Lung (tissue), 12 donors: ENCODE measurements around the gene ARMC5. TPM values are rescaled to one million over a fixed set of nuclear protein-coding genes. Genes with fewer than 3 reads are reported as not detected.

Experiments used
- ATAC-seq: fragments of 200-7000 bp; cut with Tn5 transposase; one replicate; pipeline ENCODE4 v1.9.1; 2020; ENCODE audit warnings: moderate number of reproducible peaks; ENCODE audit not compliant: insufficient read depth, low FRiP score
- DNase-seq, 3 donors: peaks; one replicate each; pipeline ENCODE4 v3.0.0-alpha.2; 2013 to 2017
- H3K27ac ChIP-seq, 2 donors: one replicate each; pipeline ENCODE4 v1.5.1; 2013; ENCODE audit warnings: mild to moderate bottlenecking in 2 of 2, moderate library complexity in 2 of 2, control low read depth in 1 of 2, inconsistent platforms in 1 of 2, low read depth in 1 of 2, low read length in 1 of 2
- H3K27me3 ChIP-seq, 3 donors: one replicate each; pipeline ENCODE4 v1.5.1; 2013; ENCODE audit warnings: low read length in 2 of 3; ENCODE audit not compliant: control insufficient read depth in 3 of 3, insufficient read depth in 3 of 3
- H3K36me3 ChIP-seq, 4 donors: one replicate each; pipeline ENCODE4 v1.5.1; 2013; ENCODE audit warnings: low read length in 4 of 4, mild to moderate bottlenecking in 1 of 4, moderate library complexity in 1 of 4; ENCODE audit not compliant: control insufficient read depth in 4 of 4, insufficient read depth in 4 of 4
- H3K4me1 ChIP-seq, 5 donors: one replicate each; pipeline ENCODE4 v1.5.1; 2013; ENCODE audit warnings: low read length in 5 of 5, mild to moderate bottlenecking in 2 of 5, moderate library complexity in 1 of 5; ENCODE audit not compliant: control insufficient read depth in 5 of 5, insufficient read depth in 5 of 5
- H3K4me3 ChIP-seq: one replicate; pipeline ENCODE4 v1.5.1; 2013; ENCODE audit warnings: mild to moderate bottlenecking, control low read depth, moderate library complexity
- H3K9ac ChIP-seq, 2 donors: one replicate each; pipeline ENCODE4 v1.5.1; 2013; ENCODE audit warnings: low read length in 2 of 2, control low read depth in 1 of 2; ENCODE audit not compliant: insufficient read depth in 1 of 2
- H3K9me3 ChIP-seq, 4 donors: one replicate each; pipeline ENCODE4 v1.5.1; 2013; ENCODE audit warnings: low read length in 3 of 4, mild to moderate bottlenecking in 1 of 4, moderate library complexity in 1 of 4; ENCODE audit not compliant: control insufficient read depth in 4 of 4, insufficient read depth in 3 of 4
- CTCF ChIP-seq: IDR thresholded peaks from 2 replicates; pipeline ENCODE4 v1.5.1; 2012; ENCODE audit warnings: mild to moderate bottlenecking; ENCODE audit errors: control extremely low read depth, extremely low read depth
- WGBS, 2 donors: extraction: QIAGEN DNeasy Blood & Tissue Kit; methylation state at CpG; one replicate each; pipeline ENCODE4 v1.1.7; 2013; 5-methylcytosine and 5-hydroxymethylcytosine counted together
- polyA plus RNA-seq, 2 donors: library from polyadenylated mRNA; stranded (reverse); fragments of 200-250 nt; gene quantifications; one replicate each; pipeline ENCODE4 v1.2.1, GENCODE V29; 2013
- total RNA-seq, 2 donors: library from RNA; depleted of rRNA in 1 of 2; stranded (reverse); fragments of >200 nt in 1 of 2; gene quantifications; one replicate each; pipeline ENCODE4 v1.2.1, GENCODE V29; 2014 to 2021
- donor health status: control.
- donor health status: control.
- donor health status: Bipolar disorder and iron deficiency.
- donor health status: healthy.
- donor health status: DM: yes; HTN: yes; CAD: no.

The ARMC5 gene
- total and polyA plus RNA-seq, 4 donors, result 8.2 to 16.7 (median 12.3) TPM

- no peak overlapping the region for H3K4me3 ChIP-seq
- no peak overlapping the region for H3K9ac ChIP-seq
- peaks cover 22 to 42% (median 33%) of the 10 kb centered on the region in 4 donors for H3K36me3 ChIP-seq
- H3K4me1 ChIP-seq, result peaks cover 0 to 19% (median 0%) of the 10 kb centered on the region in 5 donors
- DNase-seq, result no peak
- 95 to 98% methylated on average over 8 of the region's 8 CpGs for whole genome bisulfite sequencing, 2 donors
- TF ChIP-seq CTCF, result no peak
- ATAC-seq, result no peak
- no peak overlapping the region for H3K27ac ChIP-seq
- no peaks in the 10 kb centered on the region for H3K27me3 ChIP-seq
- H3K9me3 ChIP-seq, result no peaks in the 10 kb centered on the region
Measured at GRCh38 chr16:31491778-31492418, 32.6 kb downstream of the ARMC5 start.

DNA sequence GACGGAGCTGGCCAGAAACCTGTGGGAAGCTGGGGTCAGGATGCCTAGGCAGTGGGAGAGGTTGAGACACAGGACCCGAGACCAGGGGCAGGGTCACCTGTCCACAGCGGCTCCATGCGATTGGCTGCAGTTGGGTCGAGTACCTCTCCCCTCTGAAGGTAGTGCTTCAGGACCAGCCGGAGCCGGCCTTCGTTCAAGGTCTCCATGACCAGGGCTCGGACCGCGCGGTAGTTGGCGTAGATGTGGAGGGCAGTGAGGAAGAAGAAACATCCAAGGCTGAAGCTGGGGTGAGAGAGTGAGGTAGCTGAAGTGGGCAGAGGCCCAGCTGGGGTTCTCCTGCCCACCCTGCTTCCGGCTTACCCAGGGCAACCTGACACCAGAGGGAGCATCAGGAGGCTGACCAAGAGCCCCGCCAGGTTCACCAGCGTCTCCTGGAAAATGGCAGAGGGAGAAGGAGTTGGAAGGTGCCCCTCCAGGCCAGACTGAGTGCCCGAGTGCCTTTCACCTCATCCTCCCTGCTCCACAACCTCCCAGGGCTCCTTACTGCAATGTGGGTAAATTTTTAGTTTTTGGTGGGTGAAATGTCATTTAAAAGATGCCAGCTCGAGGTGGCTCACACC is 34.3 kb downstream of the ARMC5 start:
- H3K27me3 ChIP-seq, result no peaks in the 10 kb centered on the region
- H3K9me3 ChIP-seq, result peaks cover 0 to 2% (median 0%) of the 10 kb centered on the region in 4 donors
- ATAC-seq (no peak), DNase-seq (no peak)
- no peak overlapping the region for H3K4me3 ChIP-seq
- no peak overlapping the region for H3K27ac ChIP-seq
- 95% methylated on average over 18 of the region's 18 CpGs for WGBS, 2 donors
- H3K9ac ChIP-seq, result no peak overlapping the region
- no peak for TF ChIP-seq CTCF
- peaks cover 0 to 11% (median 0%) of the 10 kb centered on the region in 5 donors for H3K4me1 ChIP-seq
- peaks cover 22 to 56% (median 48%) of the 10 kb centered on the region in 4 donors for H3K36me3 ChIP-seq

DNA sequence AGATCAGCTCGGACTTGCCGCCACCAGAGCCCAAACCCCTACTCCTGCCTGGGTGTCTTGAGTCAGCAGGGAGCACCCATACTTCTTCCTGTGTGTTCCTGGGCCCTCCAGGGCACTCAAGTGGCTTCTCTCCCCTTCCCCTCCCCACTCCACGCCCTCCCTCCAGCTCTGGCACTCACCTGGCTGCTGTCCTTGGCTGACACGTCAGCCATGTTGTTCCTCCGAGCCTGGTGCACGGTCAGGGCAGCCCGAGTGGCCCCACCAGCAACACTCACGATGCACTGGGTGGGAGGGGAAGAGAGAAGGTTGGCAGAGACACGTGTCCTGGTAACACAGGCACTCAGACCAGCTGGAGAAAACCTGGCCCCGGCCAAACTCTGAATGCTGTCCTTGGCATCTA is 37.4 kb downstream of the ARMC5 start:
- H3K4me1 ChIP-seq, result peaks cover 0 to 13% (median 4%) of the 10 kb centered on the region in 5 donors
- WGBS, 2 donors, result 76 to 87% methylated on average over 10 of the region's 10 CpGs
- peaks cover 0 to 2% (median 0%) of the 10 kb centered on the region in 4 donors for H3K9me3 ChIP-seq
- peaks cover 20 to 59% (median 54%) of the 10 kb centered on the region in 4 donors for H3K36me3 ChIP-seq
- no peak for TF ChIP-seq CTCF
- H3K27me3 ChIP-seq, result no peaks in the 10 kb centered on the region
- no peak overlapping the region for H3K4me3 ChIP-seq
- H3K27ac ChIP-seq, result peak overlapping the region in 1 of 2 donors; percentile 16
- ATAC-seq, result peak; percentile 29
- no peak for DNase-seq
- no peak overlapping the region for H3K9ac ChIP-seq
